Cardiac muscle cell (in vitro differentiated cells and primary cell): ENCODE results near the gene WDR35. TPM values are rescaled to one million over a fixed set of nuclear protein-coding genes. Genes with fewer than 3 reads are reported as not detected.

Experiments
- DNase-seq, 2 donors: peaks; one replicate each; pipeline versions ENCODE4 v3.0.0 to v3.0.0-alpha.2; 2010 to 2017; ENCODE audit warnings: low read depth in 1 of 2, low spot score in 1 of 2
- H3K27ac ChIP-seq: fragments of 200-600 bp; sonication (generic); 2 replicates; pipeline ENCODE4 v1.5.1; 2016
- H3K27me3 ChIP-seq: fragments of 200-600 bp; sonication (generic); 2 replicates; pipeline ENCODE4 v1.6.0; 2016; ENCODE audit warnings: control low read depth
- H3K36me3 ChIP-seq: fragments of 200-600 bp; sonication (generic); 2 replicates; pipeline ENCODE4 v1.5.1; 2016; ENCODE audit warnings: control low read depth
- H3K4me1 ChIP-seq: fragments of 200-600 bp; sonication (generic); 2 replicates; pipeline ENCODE4 v1.8.1; 2017; ENCODE audit warnings: low read depth, mild to moderate bottlenecking, mixed run types
- H3K4me3 ChIP-seq: fragments of 200-600 bp; sonication (generic); 2 replicates; pipeline ENCODE4 v1.5.1; 2016; ENCODE audit warnings: mild to moderate bottlenecking
- H3K9me3 ChIP-seq: fragments of 200-600 bp; sonication (generic); 2 replicates; pipeline ENCODE4 v1.5.1; 2017; ENCODE audit warnings: low read depth, mild to moderate bottlenecking, control low read depth
- polyA plus RNA-seq: library from polyadenylated mRNA; unstranded; fragments of >200 nt; fragmentation: Nextera tagmentation; extraction: Ambion mirVana; gene quantifications from 2 replicates; pipeline ENCODE4 v1.2.1, GENCODE V29; 2016
- total RNA-seq: library from RNA; depleted of rRNA; stranded (reverse); fragments of >200 nt; gene quantifications from 2 replicates; pipeline ENCODE4 v1.2.3, GENCODE V29; 2016
- TF ChIP-seq, protein P1 (sequence below): IDR thresholded peaks from 2 replicates; pipeline ENCODE4 v1.5.1; 2012; ENCODE audit warnings: low read depth, mild to moderate bottlenecking, low read length

Gene WDR35
- total and polyA plus RNA-seq, 2 experiments from 2014 or later, result 4.8 to 10.1 TPM

- peak; percentile 81 to 85 for DNase-seq
- Histone ChIP-seq H3K4me3 (no peak overlapping the region), H3K27ac (no peak overlapping the region), H3K9me3 (no peaks in the 10 kb centered on the region), H3K27me3 (no peaks in the 10 kb centered on the region), H3K4me1 (no peaks in the 10 kb centered on the region), H3K36me3 (peaks cover 5% of the 10 kb centered on the region)
- TF ChIP-seq, protein P1, sequence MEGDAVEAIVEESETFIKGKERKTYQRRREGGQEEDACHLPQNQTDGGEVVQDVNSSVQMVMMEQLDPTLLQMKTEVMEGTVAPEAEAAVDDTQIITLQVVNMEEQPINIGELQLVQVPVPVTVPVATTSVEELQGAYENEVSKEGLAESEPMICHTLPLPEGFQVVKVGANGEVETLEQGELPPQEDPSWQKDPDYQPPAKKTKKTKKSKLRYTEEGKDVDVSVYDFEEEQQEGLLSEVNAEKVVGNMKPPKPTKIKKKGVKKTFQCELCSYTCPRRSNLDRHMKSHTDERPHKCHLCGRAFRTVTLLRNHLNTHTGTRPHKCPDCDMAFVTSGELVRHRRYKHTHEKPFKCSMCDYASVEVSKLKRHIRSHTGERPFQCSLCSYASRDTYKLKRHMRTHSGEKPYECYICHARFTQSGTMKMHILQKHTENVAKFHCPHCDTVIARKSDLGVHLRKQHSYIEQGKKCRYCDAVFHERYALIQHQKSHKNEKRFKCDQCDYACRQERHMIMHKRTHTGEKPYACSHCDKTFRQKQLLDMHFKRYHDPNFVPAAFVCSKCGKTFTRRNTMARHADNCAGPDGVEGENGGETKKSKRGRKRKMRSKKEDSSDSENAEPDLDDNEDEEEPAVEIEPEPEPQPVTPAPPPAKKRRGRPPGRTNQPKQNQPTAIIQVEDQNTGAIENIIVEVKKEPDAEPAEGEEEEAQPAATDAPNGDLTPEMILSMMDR, result peak; percentile 80
Measured at GRCh38 chr2:19955544-19956422, 34.1 kb downstream of the WDR35 start.

- TF ChIP-seq, protein P1, result no peak
- Histone ChIP-seq H3K27me3 (no peaks in the 10 kb centered on the region), H3K36me3 (peaks cover 9% of the 10 kb centered on the region), H3K9me3 (no peaks in the 10 kb centered on the region), H3K4me1 (peaks cover 6% of the 10 kb centered on the region), H3K4me3 (no peak overlapping the region), H3K27ac (no peak overlapping the region)
- DNase-seq, result peak in 1 of 2 donors; percentile 72
Measured at GRCh38 chr2:19949071-19949470, 40.8 kb downstream of the WDR35 start.

- H3K4me1 ChIP-seq, result peaks cover 23% of the 10 kb centered on the region
- no peak overlapping the region for H3K4me3 ChIP-seq
- H3K36me3 ChIP-seq, result peaks cover 9% of the 10 kb centered on the region
- H3K27ac ChIP-seq, result no peak overlapping the region
- H3K9me3 ChIP-seq, result no peaks in the 10 kb centered on the region
- TF ChIP-seq, protein P1, result no peak
- H3K27me3 ChIP-seq, result no peaks in the 10 kb centered on the region
- DNase-seq, result no peak
Measured at GRCh38 chr2:19947184-19947940, 42.5 kb downstream of the WDR35 start.

GRCh38 chr2:19944205-19944845 lies 45.6 kb downstream of the WDR35 start:
- no peaks in the 10 kb centered on the region for H3K9me3 ChIP-seq
- peaks cover 31% of the 10 kb centered on the region for H3K4me1 ChIP-seq
- TF ChIP-seq, protein P1, result no peak
- no peak overlapping the region for H3K4me3 ChIP-seq
- H3K27me3 ChIP-seq, result no peaks in the 10 kb centered on the region
- peak overlapping the region; percentile 31 for H3K27ac ChIP-seq
- H3K36me3 ChIP-seq, result no peaks in the 10 kb centered on the region
- no peak for DNase-seq

DNA sequence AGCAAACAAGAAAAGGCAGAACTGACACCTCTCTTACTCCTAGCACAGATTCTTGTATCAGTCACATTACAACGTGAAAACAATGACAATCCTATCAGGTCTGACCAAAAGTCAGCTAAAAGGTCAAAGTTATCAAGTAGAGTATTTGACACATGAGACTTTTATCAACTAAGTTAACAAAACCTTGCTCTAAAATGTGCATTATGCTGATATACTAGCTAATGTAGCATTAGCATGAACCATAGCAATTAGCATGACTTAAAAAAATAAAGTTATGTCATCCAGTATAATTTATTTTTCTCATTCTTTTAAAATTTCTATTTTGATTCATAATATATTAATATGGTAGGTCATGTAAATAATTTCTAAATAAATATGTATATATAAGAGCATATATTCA lies 46.7 kb downstream of the WDR35 start:
- no peak for DNase-seq
- TF ChIP-seq, protein P1, result no peak
- Histone ChIP-seq H3K27me3 (no peaks in the 10 kb centered on the region), H3K27ac (peak overlapping the region; percentile 9), H3K4me3 (no peak overlapping the region), H3K9me3 (no peaks in the 10 kb centered on the region), H3K36me3 (no peaks in the 10 kb centered on the region), H3K4me1 (peaks cover 31% of the 10 kb centered on the region)
